Fibroblast of pulmonary artery (primary cell): ENCODE results near the gene TBR1.

Experiments used
- DNase-seq: peaks from one replicate; pipeline ENCODE4 v3.0.0-alpha.2; 2010; ENCODE audit warnings: low read depth
- H3K4me3 ChIP-seq: replicated peaks from 2 replicates; pipeline ENCODE4 v1.5.1; 2011; ENCODE audit warnings: low read depth, mild to moderate bottlenecking, control low read depth, low read length, moderate library complexity
- TF ChIP-seq, protein P1 (sequence below): IDR thresholded peaks from 2 replicates; pipeline ENCODE4 v1.5.1; 2011; ENCODE audit warnings: mild to moderate bottlenecking, control low read depth, low read length, inconsistent platforms; ENCODE audit errors: missing control alignments

The TBR1 gene

DNA sequence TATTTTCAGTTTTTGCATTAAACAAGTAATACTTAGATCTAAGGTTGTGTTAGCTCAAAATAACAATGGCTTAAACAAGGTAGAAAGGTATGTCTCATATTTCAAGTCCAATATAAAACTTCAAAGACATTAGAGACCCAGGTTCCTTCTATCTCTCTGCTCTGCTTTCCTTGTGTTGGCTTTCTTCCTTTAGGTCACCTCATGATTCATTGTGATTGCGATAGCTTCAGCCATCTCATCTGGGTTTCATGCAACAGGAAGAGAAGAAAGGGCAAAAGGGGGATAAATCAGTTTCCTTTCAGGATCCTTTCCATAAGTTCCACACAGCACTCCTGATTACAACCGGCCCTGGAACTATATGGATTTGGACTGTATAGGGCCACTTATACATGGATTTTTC lies 16.0 kb upstream of the TBR1 start:
- TF ChIP-seq, protein P1, sequence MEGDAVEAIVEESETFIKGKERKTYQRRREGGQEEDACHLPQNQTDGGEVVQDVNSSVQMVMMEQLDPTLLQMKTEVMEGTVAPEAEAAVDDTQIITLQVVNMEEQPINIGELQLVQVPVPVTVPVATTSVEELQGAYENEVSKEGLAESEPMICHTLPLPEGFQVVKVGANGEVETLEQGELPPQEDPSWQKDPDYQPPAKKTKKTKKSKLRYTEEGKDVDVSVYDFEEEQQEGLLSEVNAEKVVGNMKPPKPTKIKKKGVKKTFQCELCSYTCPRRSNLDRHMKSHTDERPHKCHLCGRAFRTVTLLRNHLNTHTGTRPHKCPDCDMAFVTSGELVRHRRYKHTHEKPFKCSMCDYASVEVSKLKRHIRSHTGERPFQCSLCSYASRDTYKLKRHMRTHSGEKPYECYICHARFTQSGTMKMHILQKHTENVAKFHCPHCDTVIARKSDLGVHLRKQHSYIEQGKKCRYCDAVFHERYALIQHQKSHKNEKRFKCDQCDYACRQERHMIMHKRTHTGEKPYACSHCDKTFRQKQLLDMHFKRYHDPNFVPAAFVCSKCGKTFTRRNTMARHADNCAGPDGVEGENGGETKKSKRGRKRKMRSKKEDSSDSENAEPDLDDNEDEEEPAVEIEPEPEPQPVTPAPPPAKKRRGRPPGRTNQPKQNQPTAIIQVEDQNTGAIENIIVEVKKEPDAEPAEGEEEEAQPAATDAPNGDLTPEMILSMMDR: no peak
- peak; percentile 27 for DNase-seq
- H3K4me3 ChIP-seq: no peak overlapping the region

DNA sequence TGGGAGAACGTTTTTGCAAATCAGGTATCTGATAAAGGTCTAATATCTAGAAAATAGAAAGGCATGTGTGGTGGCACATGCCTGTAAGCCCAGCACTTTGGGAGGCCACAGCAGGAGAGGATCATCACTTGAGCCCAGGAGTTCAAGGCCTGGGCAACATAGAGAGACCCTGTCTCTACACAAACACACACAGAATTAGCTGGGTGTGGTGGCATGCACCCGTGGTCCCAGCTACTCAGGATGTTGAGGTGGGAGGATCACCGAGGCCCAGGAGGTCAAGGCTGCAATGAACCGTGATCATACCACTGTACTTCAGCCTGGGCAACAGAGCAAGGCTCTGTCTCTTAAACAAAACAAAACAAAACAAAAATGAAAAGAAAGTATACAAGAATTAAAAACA lies 13.8 kb upstream of the TBR1 start:
- TF ChIP-seq, protein P1: no peak
- DNase-seq: no peak
- H3K4me3 ChIP-seq: no peak overlapping the region

DNA sequence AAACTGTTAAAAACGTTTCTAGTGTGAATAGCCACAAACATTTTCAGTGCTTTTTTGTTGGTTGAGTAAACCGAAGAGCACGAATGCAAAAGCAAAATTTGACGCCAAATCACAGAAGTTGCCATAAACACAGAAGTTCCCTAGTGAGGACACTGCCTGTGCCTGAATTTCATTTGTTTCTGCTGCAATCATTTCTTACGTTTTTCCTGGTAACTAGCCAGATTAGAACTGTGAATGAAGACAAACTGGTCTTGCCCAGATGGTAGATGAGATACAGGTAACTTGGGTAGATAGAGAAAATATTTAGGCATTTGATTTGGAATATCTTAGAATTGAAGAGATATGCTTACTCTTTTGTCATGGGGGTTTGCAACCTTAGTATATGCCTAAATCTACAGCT lies 9.8 kb upstream of the TBR1 start:
- TF ChIP-seq, protein P1: no peak
- DNase-seq: no peak
- H3K4me3 ChIP-seq: no peak overlapping the region

DNA sequence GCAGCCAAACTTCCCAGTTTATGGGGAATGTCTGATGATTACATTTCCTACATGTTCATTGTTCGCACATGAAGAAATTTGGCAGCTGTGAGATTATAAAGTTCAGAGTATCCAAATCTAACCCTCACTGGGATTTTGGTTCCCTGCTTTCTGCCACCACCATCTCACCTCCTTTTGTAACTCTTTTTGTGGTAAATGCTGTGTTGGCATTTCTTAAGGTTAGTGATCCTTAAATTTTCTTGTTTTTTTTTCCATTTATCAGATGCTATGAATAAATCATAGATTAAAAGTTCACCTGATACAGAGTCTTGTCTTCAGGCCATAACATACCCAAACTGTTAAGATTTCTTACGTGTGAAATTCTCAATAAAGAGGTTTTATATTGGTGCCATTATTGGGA lies 8.5 kb upstream of the TBR1 start:
- no peak overlapping the region for H3K4me3 ChIP-seq
- DNase-seq: no peak
- TF ChIP-seq, protein P1: no peak

DNA sequence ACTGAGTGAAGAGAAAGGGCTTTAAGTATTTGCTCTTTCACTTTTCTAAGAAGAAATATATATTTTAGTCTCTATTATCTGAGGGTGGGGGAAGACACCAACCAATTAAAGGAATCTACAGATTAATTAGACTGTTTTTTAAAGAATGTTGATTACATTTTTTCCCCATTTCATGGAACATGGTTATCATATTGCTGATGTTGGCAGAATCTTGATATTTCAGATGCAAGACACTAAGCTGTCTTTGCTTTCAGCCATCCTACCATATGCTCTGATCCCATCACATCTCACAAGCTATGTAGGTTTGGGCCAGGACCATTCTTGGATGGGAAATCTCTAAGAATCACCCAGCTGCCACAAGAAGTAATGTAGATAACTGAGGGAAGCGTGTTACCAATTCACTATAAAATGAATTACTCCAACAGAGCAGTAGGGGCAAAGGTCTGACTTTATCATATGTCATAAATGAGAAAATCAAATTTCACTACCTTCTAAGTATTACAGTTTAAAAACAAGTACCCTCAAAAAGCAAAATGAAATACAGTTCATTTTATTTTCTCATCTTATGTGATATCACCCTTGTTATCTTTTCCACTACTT lies 6.7 kb upstream of the TBR1 start:
- TF ChIP-seq, protein P1: no peak
- no peak overlapping the region for H3K4me3 ChIP-seq
- DNase-seq: no peak

DNA sequence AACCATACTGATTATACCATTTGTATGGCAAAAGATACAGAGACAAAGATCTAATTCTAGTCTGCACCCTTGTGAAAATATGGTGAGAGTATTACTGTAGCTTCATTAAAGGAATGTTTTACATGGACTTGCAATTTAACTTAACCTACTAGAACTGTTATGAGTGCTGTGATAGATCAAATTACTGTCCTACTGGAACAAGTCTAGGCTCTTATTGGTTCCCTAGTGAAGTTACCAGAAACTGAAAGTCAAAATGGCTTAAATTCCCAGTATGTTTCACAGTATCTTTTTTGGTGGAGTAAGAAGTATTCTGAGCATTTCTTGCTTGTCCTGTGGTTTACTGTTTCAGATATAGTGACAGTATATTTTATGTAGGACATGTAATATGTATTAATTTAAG lies 3.8 kb upstream of the TBR1 start:
- DNase-seq: no peak
- TF ChIP-seq, protein P1: no peak
- H3K4me3 ChIP-seq: no peak overlapping the region

DNA sequence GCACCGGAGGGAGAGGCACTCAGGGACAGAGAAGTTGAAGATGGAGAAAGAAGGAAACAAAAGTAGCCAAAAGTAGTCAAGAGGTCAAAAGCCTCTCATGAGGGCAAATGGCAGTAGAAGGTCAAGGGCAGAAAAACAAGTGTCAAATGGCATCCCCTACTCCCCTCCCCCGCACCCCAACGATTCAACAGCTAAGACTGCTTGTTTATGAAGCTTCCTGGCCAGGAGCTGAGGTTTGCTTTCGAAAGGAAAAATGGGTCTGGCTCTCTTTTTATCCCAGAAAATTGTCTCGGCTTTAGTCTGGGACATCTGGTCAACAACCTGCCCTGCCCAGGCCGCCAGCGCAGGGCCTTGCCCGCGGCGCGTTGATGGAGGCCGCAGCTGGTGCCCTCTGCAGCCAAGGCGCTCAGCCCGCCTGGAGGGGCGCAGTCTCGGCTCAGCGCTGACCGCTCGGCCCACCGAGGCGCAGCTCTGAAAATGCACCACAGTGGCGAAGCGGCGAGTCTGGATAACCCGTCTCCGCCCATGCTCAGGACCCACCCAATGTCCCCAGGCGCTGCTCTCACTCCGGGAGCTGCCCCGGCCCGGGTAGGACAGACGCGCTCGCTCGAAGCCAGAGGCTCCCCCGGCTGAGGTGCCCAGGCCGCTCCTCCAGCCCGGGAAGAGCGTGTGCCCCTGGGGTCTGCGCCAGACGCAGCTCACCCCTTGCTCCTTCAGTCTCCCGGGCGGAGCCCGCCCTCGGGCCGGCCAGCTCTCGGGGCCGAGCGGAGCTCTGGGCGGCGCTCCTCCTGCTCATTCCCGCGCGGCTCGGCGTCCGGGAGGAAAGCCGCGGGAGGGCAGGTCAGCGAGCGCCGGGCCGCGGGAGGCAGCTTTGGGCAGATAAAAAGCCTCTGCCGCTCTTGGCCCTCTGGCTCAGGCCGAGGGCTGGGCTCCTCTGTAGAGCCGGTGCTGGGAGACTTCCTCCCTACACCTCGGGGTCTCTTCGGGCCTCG lies 1.8 kb upstream of the TBR1 start:
- TF ChIP-seq, protein P1: no peak
- H3K4me3 ChIP-seq: peak overlapping the region; percentile 53
- DNase-seq: no peak
